HTERT RPE-1 (cell line): ENCODE data around the gene GADD45A.
"Not testable (repeated sequence)": the region's sequence is repeated elsewhere in the genome, so short reads cannot be mapped to it uniquely, and the experiment has no call there.

ENCODE experiments used
- in situ Hi-C: fragments of 300-500 bp; cut with MboI; formaldehyde crosslinking; loops from 4 replicates; pipeline ENCODE4 v1.14.3; 2020; ENCODE audit warnings: low sequenced_read_pairs

Gene GADD45A

DNA sequence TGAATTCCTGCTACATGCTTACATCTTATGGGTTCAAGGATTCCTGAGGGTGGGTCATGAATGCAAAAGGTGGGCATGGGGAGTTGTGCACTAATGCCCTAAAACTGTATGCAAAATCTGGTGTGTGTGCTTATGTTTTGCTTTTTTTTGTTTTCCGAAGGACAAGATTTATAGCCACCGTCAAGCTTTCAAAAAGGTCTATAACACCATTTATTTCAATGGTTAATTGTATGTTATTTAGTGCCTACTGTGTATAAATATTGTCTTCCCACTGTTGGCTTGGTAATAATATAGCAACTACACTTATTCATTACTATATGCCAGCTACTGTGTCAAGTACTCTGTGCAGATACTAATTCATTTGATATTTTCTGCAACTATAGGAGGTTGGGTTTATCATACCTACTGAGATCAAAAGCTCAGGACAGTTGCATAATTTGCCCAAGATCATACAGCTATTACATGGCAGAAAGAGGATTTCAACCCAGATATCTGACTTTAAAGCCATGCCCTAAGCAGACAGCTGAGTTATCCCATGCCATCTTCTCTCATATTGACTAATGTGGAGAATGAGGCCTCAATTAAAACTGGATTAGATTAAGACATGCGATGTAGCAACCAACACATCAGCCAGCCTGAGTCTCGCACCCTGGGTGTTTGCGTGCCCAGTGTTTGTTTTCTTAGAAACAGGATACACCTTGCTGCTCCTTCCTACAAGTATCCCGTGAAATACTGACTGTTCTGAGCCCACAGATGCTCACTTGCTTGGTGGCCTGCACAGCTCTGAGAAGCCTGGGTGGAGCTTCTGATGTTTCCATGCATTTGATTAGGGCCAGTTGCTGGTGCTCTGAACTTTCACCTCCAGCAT, 34.6 kb downstream of the GADD45A start:
- in situ Hi-C loops: no loop called here

DNA sequence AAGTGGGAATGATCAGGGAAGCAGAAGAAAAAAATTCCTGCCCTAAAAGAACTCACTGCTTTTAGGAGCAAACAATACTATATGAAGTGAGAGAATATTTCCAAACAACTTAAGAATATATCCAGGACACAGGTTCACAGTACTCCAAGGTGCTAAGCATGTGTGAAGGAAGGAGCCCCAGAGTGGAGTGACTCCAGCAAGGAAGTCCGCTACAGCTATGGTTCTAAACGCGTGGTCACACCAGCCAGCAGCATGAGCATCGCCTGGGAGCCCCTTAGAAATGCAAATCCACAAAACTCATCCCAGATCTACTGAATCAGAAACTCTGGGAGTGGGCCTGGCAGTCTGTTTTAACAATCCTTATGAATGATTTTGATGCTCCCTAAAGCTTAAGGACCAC, 36.1 kb downstream of the GADD45A start:
- in situ Hi-C loops: no loop called here

DNA sequence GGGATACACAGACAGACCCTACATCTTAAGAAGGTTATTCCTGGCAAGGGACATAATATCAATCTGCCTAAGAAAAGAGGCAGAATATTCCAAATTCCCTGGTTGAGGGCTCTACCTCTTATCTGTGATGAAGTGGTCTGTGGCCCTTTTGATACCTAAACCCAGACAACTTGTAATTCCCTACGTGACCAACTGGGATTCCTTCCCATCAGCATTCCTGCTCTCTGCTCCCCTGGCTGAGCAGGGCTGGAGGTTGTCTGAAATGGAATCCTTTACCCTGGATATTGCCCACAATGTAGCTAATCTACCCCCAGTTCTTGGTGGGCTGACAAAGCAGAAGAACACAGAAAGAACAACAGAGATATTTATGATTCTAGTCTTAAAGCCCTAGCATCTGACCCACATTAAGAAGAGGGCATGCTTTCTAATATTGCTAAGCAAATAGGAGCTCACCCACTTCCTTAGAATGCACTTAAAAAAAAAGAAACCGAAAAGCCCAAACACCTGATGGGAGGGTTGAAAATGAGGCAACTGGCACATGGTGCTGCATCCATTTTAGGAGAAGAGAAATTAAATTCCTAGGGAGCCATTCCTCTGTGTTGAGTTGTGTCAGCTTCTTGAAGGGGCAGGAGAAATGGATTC, 36.8 kb downstream of the GADD45A start:
- in situ Hi-C loops: no loop called here

DNA sequence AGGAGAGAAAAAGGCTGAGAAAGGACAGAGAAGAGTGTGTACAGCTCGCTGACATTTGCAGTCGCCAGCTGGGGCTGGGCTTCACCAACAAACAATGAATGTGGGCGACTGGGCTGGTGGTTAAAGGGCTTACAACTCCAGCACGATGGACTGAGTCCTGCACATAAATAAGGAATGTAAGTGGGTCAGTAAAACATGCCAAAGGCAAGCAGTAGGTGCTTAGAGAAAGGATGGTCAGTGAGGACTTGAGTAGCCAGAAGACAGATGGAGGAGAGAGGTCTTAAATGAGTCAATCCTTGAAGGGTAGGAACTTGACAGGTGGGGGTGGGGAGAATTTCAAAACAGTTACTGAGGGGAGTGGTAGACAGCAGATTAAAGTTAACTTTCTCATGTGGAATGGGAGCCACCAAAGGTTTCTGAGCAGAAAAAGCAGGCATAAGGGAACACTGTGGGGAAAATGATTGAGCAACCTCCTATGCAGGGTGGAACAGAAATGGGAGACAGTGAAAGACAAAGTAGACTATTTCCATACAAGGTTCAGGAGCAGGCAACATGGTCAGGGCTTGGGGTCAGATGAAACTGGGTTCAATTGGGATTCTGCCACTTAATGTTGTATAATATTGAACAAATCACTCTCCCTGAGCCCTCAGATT, 37.4 kb downstream of the GADD45A start:
- in situ Hi-C loops: no loop called here

DNA sequence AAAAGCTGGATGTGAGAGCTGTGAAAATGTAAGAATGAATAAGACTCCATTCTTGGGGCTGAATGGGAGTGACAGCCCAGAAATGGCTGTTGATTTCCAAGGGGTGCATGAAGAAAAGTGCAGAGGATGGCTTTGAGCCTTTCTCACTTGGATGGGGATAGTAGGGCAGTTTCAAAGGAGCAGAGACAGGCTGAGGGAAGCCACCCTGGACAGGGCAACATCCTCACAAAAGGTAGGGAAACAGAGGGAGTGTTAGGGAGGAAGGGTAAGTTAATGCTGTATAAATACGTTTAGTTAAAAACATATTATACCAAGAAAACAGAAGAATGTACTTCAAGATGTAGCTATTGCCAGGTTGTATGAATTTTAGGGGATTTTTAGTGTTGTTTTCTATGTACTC, 38.1 kb downstream of the GADD45A start:
- in situ Hi-C loops: no loop called here

DNA sequence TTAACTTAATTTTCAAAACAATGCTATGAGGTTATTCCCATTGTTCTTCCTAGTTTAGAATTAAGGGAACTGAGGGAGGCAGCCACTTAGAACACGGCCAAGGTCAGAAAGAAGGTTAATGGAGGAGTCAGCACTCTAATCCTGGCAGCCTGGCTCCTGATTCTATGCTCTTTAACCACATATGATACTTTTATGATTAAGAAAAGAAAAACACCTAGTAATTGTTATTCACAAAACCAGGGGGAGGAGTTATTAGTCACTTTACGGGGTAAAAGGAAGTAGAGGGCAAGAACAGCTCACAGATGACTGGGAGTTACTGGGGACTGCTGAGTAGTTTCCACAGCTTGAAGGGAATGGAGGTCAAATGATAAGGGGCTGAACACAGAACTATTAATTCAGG, 38.6 kb downstream of the GADD45A start:
- in situ Hi-C loops: no loop called here

DNA sequence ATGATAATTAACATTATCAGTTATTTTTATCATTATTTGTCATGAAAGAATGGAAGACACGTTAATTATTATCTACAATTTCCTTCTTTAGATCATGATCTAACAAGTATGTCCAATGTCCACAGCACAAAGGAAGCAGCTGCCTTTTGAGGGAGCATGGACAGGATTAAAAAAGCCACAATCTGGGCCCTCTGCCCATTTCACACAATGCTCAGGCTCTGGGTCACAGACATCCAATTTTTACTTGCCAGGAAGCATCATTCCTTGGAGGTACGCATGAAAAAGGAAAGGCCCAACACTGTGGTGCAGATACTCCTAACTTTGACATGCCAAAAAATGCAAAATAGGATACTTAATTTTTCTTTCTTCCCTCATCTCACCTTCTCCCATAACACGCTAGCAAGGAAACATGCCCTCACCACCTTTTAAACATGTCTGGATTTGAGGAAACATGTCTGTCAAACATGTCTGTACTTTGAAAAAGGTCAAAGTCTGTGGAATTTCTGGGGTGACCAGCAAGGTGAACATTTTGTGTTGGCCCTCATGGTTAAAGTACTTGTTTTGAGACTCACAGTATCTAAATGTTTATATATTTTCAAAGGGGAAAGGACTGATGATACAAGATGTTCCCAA, 40.0 kb downstream of the GADD45A start:
- in situ Hi-C loops: no loop called here

DNA sequence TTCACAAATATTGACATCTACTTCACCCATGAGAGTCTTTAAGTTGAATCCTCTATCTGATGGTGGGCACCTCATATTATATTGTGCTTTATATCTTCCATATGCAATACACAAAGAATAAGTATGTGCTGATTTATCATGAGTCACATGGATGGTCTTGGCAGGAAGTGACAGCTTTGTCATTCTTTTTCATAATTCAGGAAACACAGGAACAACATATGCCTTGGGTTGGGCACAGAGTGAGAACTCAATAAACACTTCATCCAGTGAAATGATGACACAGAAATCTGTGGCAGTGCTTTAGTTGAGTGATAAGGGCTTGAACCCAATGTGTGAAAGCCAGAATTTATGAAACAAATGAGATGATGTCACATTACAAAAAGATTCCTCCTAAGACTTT, 41.2 kb downstream of the GADD45A start:
- in situ Hi-C loops: no loop called here

DNA sequence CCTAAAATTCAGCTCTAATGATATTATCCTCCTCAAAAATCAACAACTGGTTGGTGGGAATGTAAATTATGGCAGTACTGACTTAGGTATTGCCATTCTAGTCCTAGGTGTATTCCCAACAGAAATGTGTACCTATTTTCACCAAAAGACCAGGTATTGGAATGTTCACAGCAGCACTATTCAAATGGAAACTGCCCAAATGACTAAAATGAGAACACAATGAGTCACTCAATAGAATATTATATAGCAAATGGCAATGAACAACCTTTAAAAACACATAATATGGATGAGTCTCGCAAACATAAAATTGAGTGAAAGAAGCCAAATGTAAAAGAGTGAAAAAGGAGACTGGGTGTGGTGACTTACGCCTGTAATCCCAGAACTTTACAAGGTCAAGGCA, 44.9 kb downstream of the GADD45A start:
- in situ Hi-C loops: no loop called here

DNA sequence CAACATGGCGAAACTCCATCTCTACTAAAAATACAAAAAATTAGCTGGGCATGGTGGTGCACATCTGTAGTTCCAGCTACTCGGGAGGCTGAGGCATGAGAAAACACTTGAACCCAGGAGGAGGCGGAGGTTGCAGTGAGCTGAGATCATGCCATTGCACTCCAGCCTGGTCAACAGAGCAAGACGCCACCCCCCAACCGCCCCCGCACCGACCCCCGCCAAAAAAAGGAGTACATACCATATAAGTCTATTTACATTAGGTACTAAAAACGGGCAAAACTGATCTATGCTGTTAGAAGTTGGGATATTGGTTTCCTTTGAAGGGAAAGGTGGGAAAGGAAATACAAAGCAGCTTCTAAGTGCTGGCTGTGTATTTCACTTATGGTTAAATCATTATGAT, 45.3 kb downstream of the GADD45A start:
- in situ Hi-C loops: not testable (repeated sequence)

DNA sequence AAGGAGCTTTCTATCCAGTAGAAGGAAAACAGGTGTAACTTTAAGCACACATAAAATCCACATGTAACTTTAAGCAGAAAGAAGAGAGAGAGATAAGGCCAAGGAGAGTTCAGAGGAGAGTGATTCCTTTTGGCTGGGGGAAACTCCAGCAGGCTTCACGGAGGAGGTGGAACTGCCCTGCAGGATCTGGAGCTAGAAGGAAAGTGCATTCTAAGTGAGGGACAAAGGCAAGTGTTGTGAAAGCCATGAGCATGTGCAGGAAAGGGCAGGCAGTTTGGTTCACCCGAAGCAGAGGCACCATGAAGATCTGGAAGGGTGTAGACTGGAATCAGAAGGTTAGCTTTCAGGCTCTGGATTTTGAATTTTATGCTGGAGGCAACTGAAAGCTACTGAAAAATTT, 46.3 kb downstream of the GADD45A start:
- in situ Hi-C loops: no loop called here

DNA sequence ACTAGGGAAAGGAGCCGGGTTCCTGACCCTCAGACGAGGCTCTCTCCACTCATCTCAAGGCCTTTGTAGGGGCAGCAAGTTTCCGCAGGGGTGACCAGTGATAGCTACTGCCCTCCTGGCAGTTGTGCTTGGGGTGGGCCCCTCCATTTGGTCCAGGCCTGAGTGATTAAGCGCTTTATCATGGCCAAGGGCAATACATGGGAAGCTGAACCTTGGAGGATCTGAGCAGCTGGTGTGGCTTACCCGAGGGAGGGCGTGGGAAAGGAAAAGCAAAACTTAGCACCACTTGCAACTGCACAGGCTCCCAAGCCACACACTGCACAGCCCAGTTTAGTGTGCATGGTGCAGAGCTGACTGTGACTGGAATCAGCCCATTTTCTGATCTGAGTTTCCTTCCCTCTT, 47.8 kb downstream of the GADD45A start:
- in situ Hi-C loops: no loop called here

DNA sequence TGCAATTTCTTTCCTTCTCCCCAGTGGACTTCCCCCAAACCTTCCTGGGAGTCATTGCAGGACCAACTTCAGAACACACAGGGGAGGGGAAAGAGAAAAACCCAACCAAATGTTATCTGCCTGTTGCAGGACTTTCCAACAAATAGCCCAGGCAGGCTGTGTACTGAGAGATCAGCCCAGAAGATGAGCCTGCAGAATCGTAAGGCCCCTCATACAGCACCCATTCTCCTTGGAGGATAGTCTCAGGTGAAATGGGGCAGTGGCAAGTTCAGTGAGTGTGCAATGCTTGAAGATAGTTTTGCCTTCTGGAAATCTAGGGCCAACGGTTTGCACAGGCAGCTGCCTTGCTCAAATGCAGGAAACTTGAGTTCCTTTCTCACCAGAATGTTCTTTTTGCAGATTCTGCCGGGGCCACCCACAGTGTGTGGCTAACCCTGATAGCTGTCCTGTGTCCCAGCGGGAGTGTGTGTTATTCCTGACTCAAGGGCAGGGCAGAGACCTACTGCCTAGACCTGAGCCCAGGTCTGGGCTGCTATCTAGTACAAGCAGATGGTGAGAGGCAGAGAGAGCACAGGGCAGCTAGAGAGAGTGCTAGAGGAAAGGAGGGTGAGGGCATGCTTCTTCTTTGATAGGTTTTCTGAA, 48.8 kb downstream of the GADD45A start:
- in situ Hi-C loops: no loop called here

DNA sequence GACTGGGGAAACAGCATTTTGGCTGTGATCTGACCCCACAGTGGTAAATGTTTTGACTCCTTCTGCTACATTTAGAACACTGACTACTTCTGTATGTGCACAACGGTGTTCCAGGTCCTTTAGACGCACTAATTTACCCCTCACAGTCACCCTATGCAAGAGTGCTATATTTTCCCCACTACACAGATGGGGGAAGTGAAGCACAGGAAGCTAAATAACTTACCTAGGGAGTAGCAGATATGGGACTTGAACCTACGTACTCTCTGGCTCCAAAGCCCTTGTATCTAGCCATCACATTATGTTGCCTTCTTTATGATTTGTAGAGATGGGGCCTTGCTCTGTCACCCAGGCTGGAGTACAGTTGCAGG, 49.3 kb downstream of the GADD45A start:
- in situ Hi-C loops: no loop called here

DNA sequence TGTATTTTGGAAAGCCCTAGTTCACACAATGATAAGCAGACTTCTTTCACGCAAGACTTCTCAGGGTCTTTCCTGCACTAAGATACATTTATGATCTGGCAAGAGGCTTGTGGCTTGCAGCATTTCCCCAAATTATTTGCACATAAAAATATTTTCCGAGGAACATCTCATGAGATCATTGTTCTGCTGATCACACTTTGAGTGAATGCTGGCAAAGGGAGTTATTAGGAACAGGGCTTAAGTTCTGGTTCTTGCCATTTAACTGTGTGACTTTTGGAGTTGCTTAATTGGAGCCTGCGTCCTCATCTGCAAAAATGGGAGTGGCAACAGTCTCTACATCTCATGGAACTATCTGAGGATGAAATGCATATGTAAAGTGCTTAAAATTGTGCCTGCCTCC, 50.2 kb downstream of the GADD45A start:
- in situ Hi-C loops: no loop called here

DNA sequence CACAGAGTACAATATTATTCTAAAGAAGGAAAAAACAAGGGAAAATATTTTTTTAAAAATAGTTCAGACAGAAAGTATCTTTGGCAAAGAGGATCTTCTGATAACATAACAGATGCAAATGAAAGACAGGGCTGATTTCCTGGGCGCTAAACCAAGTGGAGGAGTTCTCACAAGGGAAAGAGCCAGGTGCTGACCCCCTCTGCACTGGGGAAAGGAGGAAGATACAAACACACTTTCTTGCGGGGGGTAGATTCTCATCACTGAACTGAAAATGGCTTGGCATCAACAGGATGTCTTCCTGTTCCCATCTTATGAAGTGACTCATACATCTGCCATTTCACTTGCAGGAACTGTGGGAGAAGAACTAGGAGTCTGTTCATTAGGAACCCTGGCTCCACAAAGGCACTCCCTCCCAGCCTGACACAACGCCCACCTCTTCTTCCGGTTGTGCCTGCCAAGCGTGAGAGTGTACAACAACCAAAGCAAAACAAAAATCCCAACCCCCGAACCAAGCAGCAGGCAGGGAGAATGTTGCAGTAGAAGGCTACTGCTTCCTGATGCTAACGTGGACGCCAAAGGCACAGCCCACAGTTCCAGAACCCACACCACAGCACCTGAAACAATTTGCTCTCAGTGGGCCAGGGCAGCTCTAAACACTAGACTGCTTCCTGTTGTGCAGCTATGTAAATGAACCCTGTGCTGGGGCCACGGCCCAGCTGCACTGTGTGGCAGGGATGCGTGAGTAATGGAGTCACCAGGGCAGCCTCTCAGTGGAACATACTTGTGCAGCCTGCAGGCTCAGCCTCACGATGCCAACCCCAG, 51.0 kb downstream of the GADD45A start:
- in situ Hi-C loops: no loop called here

DNA sequence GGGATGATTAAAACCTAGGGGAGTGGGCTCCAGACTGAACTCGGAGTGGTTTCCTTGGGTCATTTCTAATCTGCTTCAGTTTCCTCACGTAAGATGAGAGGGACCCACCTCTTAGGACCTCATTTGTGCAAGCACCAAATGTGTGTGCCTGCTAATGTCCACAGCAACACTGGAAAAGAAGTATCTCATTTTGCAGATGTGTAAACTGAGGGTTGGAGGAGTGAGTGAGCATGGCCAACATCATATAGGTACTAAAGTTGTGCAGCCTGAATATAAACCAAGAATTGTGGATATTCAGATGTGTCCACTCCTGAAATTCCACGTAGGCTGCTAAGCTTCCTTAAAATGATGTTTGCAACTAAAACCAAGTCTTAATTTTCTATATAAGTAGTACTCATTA, 51.7 kb downstream of the GADD45A start:
- in situ Hi-C loops: no loop called here

DNA sequence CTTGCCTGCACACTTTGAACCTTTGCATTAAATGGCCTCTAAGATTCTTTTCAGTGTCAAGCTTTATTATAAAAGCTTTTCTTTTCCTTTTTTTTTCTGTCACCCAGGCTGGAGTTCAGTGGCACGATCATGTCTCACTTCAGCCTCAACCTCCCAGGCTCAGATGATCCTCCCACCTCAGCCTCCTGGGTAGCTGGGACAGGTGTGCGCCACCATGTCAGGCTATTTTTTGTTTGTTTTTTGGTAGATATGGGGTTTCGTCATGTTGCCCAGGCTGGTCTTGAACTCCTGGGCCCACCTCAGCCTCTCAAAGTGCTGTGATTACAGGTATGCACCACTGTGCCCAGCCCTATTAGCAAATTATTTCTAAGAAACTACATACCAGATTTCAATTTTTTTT, 52.9 kb downstream of the GADD45A start:
- in situ Hi-C loops: no loop called here
